SK-N-SH (cell line): Measurements from ENCODE around the gene PISD. TPM values are rescaled to one million over a fixed set of nuclear protein-coding genes. Genes with fewer than 3 reads are reported as not detected.

Experiments
- CTCF ChIA-PET: fragments of 300-600, 350-600 bp; formaldehyde crosslinking; extraction: SDS; loops from one replicate; lab custom pipeline; 2021; lab: Yijun Ruan, JAX
- POLR2A ChIA-PET: fragments of 350-600 bp; sonication (Branson Sonifier 250); formaldehyde crosslinking; extraction: SDS; loops from one replicate; lab custom pipeline; 2020; ENCODE audit warnings: antibody characterized with exemption, inconsistent platforms; lab: Yijun Ruan, JAX
- DNase-seq: peaks from one replicate; pipeline ENCODE4 v3.0.0; 2012
- H2AFZ ChIP-seq: fragments of 200-600 bp; sonication (generic); 2 replicates; pipeline ENCODE4 v1.8.1; 2016; ENCODE audit warnings: antibody characterized with exemption, mild to moderate bottlenecking, low read depth
- H3F3A ChIP-seq: fragments of 200-600 bp; sonication (generic); replicated peaks from 2 replicates; pipeline ENCODE3; 2016; ENCODE audit warnings: antibody characterized with exemption, mild to moderate bottlenecking; ENCODE audit not compliant: insufficient read depth
- H3K27ac ChIP-seq, 2 experiments: fragments of 200-500 bp in 1 of 2; fragments of 200-600 bp in 1 of 2; sonication (Bioruptor generic) in 1 of 2; sonication (generic), shearing (Covaris generic) in 1 of 2; 2 replicates each; pipeline versions ENCODE4 v1.5.1 to v1.6.1; 2014 to 2016; ENCODE audit warnings: low read depth in 2 of 2, inconsistent platforms in 1 of 2, low read length in 1 of 2, mild to moderate bottlenecking in 1 of 2, mixed read lengths in 1 of 2
- H3K27me3 ChIP-seq: fragments of 200-600 bp; sonication (generic), shearing (Covaris generic); 2 replicates; pipeline ENCODE4 v1.6.1; 2016; ENCODE audit warnings: mixed run types; ENCODE audit not compliant: insufficient read depth
- H3K36me3 ChIP-seq, 2 experiments: fragments of 200-500 bp in 1 of 2; fragments of 200-600 bp in 1 of 2; sonication (Bioruptor generic) in 1 of 2; sonication (generic) in 1 of 2; replicated peaks in 1 of 2; 2 replicates each; pipeline versions ENCODE3 to v1.5.1; 2014 to 2016; ENCODE audit warnings: low read length in 1 of 2, mild to moderate bottlenecking in 1 of 2; ENCODE audit not compliant: insufficient read depth in 2 of 2, control insufficient read depth in 1 of 2
- H3K4me1 ChIP-seq, 2 experiments: fragments of 200-500 bp in 1 of 2; fragments of 200-600 bp in 1 of 2; sonication (Bioruptor generic) in 1 of 2; sonication (generic), shearing (Covaris generic) in 1 of 2; 2 replicates each; pipeline versions ENCODE4 v1.5.1 to v1.6.1; 2014 to 2016; ENCODE audit warnings: low read depth in 1 of 2, low read length in 1 of 2, mixed run types in 1 of 2; ENCODE audit not compliant: insufficient read depth in 2 of 2, control insufficient read depth in 1 of 2
- H3K4me2 ChIP-seq: fragments of 200-600 bp; sonication (generic), shearing (Covaris generic); 2 replicates; pipeline ENCODE4 v1.6.1; 2017; ENCODE audit warnings: mixed run types
- H3K4me3 ChIP-seq, 2 experiments: fragments of 200-500 bp in 1 of 2; fragments of 200-600 bp in 1 of 2; sonication (Bioruptor generic) in 1 of 2; sonication (generic), shearing (Covaris generic) in 1 of 2; 2 replicates each; pipeline versions ENCODE4 v1.5.1 to v1.8.1; 2014 to 2016; ENCODE audit warnings: low read depth in 2 of 2, inconsistent platforms in 1 of 2, low read length in 1 of 2, mild to moderate bottlenecking in 1 of 2, mixed read lengths in 1 of 2, moderate library complexity in 1 of 2
- H3K79me2 ChIP-seq: fragments of 200-600 bp; sonication (generic); 2 replicates; pipeline ENCODE4 v1.8.1; 2017; ENCODE audit warnings: mild to moderate bottlenecking; ENCODE audit not compliant: insufficient read depth
- H3K9ac ChIP-seq: fragments of 200-600 bp; sonication (generic); 2 replicates; pipeline ENCODE4 v1.6.1; 2017; ENCODE audit warnings: mixed run types
- H3K9me2 ChIP-seq: fragments of 200-600 bp; sonication (generic); 2 replicates; pipeline ENCODE4 v1.6.1; 2017; ENCODE audit warnings: mixed run types
- H3K9me3 ChIP-seq: fragments of 200-600 bp; sonication (generic); 2 replicates; pipeline ENCODE4 v1.6.1; 2017; ENCODE audit warnings: mixed run types, mild to moderate bottlenecking, moderate library complexity
- H4K20me1 ChIP-seq: fragments of 200-600 bp; sonication (generic); 2 replicates; pipeline ENCODE4 v1.6.1; 2017; ENCODE audit warnings: mild to moderate bottlenecking, mixed run types; ENCODE audit not compliant: insufficient read depth
- CHD2 ChIP-seq: fragments of 150-350 bp; IDR thresholded peaks from 2 replicates; pipeline ENCODE4 v1.6.1; 2018; ENCODE audit warnings: low read length; ENCODE audit not compliant: partially characterized antibody
- ELF1 ChIP-seq: IDR thresholded peaks from 2 replicates; pipeline ENCODE4 v1.4.0; 2012
- EP300 ChIP-seq, 2 experiments: IDR thresholded peaks; 2 replicates each; pipeline versions ENCODE4 v1.4.0 to v1.6.1; 2012; ENCODE audit warnings: borderline replicate concordance in 1 of 2, low read depth in 1 of 2, low read length in 1 of 2
- FOSL2 ChIP-seq: IDR thresholded peaks from 2 replicates; pipeline ENCODE4 v1.4.0; 2012; ENCODE audit warnings: low read depth, mild to moderate bottlenecking, moderate library complexity, borderline replicate concordance
- FOXJ3 ChIP-seq: sonication (generic); formaldehyde crosslinking; IDR thresholded peaks from 2 replicates; pipeline ENCODE4 v1.5.1; 2020; ENCODE audit warnings: mild to moderate bottlenecking, missing genetic modification reagents
- FOXM1 ChIP-seq: IDR thresholded peaks from 2 replicates; pipeline ENCODE4 v1.4.0; 2012; ENCODE audit warnings: low read depth, mild to moderate bottlenecking
- JUND ChIP-seq: IDR thresholded peaks from 2 replicates; pipeline ENCODE4 v1.4.0; 2012
- MXI1 ChIP-seq: IDR thresholded peaks from 2 replicates; pipeline ENCODE4 v1.6.1; 2012; ENCODE audit warnings: mild to moderate bottlenecking, low read depth, low read length, improper control_type of control experiment
- NFIC ChIP-seq: IDR thresholded peaks from 2 replicates; pipeline ENCODE4 v1.4.0; 2012; ENCODE audit warnings: borderline replicate concordance
- POLR2AphosphoS5 ChIP-seq: IDR thresholded peaks from 2 replicates; pipeline ENCODE4 v1.6.1; 2012; ENCODE audit warnings: low read depth, low read length
- RAD21 ChIP-seq: IDR thresholded peaks from 2 replicates; pipeline ENCODE4 v1.6.1; 2012; ENCODE audit warnings: mild to moderate bottlenecking, low read length
- RCOR1 ChIP-seq: fragments of 150-350 bp; IDR thresholded peaks from 2 replicates; pipeline ENCODE4 v1.6.1; 2017; ENCODE audit warnings: antibody characterized with exemption, low read length
- SMC3 ChIP-seq: IDR thresholded peaks from 2 replicates; pipeline ENCODE4 v1.6.1; 2012; ENCODE audit warnings: low read depth, low read length, improper control_type of control experiment
- TCF12 ChIP-seq: IDR thresholded peaks from 2 replicates; pipeline ENCODE4 v1.4.0; 2012
- TEAD4 ChIP-seq: IDR thresholded peaks from 2 replicates; pipeline ENCODE4 v1.4.0; 2012; ENCODE audit warnings: mild to moderate bottlenecking, borderline replicate concordance; ENCODE audit not compliant: insufficient read depth
- YY1 ChIP-seq: IDR thresholded peaks from 2 replicates; pipeline ENCODE4 v1.4.0; 2012; ENCODE audit warnings: low read depth, mild to moderate bottlenecking
- WGBS: methylation state at CpG from one replicate; pipeline ENCODE4 v1.1.6; 2017; ENCODE audit warnings: low lambda C conversion rate; 5-methylcytosine and 5-hydroxymethylcytosine counted together
- polyA plus RNA-seq, 3 experiments: library from polyadenylated mRNA; depleted of rRNA; stranded (reverse); fragments of >200 nt; gene quantifications; 2 replicates each; pipeline ENCODE4 v1.2.3, GENCODE V29; 2012
- TF ChIP-seq, protein P1 (sequence below): IDR thresholded peaks from 2 replicates; pipeline ENCODE4 v1.4.0; 2012; ENCODE audit warnings: low read depth, borderline replicate concordance
- TF ChIP-seq, protein P2 (sequence below): IDR thresholded peaks from 2 replicates; pipeline ENCODE4 v1.4.0; 2012; ENCODE audit warnings: low read depth
- TF ChIP-seq, protein P3 (sequence below): IDR thresholded peaks from 2 replicates; pipeline ENCODE4; 2012
- TF ChIP-seq, protein P4 (sequence below): fragments of 150-350 bp; IDR thresholded peaks from 2 replicates; pipeline ENCODE4 v1.6.1; 2016; ENCODE audit warnings: mild to moderate bottlenecking, low read depth, low read length

PISD gene
- polyA plus RNA-seq, 1 of the 3 experiments (the other 2 are of a cell fraction): 34.9 TPM

DNA sequence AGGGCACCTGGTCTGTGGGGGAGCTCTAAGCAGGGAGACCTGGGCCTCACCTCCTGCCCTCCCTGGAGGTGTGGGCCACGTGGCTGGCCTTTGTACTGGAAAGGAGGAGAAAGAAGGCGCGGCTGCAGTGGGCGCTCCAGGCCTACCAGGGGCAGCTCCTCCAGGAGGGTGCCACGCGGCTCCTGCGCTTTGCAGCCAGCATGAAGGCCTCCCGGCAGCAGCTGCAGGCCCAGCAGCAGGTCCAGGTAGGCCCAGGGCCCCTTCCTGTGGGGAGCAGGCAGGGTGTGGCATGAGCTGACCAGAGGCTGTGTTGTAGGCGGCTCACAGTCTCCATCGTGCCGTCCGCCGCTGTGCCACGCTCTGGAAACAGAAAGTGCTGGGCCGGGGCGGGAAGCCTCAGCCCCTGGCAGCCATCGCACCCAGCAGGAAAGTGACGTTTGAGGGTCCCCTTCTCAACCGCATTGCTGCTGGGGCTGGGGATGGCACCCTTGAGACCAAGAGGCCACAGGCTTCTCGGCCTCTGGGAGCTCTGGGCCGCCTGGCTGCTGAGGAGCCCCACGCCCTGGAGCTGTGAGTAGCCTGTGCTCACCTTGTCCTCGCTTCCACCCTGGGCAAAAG lies 48.6 kb downstream of the PISD start:
- Histone ChIP-seq H3K79me2 (no peaks in the 10 kb centered on the region), H3K9ac (no peak overlapping the region), H3K4me3 (no peak overlapping the region), H3K9me2 (no peaks in the 10 kb centered on the region), H3K4me1 (peaks cover 0 to 21% of the 10 kb centered on the region in 2 experiments; a peak in 1 of 4 replicates), H4K20me1 (no peaks in the 10 kb centered on the region), H3F3A (no peaks in the 10 kb centered on the region), H3K27ac (no peak overlapping the region; a peak in 1 of 4 replicates), H3K36me3 (peaks cover 0 to 16% of the 10 kb centered on the region in 2 experiments), H3K4me2 (no peak overlapping the region), H3K9me3 (no peaks in the 10 kb centered on the region), H3K27me3 (no peaks in the 10 kb centered on the region), H2AFZ (no peak overlapping the region)
- ChIA-PET POLR2A (no interaction called here), CTCF (interaction anchor here (1.1 kb wide), 1 partner anchor 20 kb away, joined by 4 read pairs; no protein-coding TSS in a partner anchor)
- 96% methylated on average over 4 of the region's 23 CpGs for WGBS
- TF ChIP-seq JUND (no peak), RCOR1 (no peak), RAD21 (no peak), TEAD4 (no peak), FOSL2 (no peak), ELF1 (no peak), TCF12 (no peak), CHD2 (no peak), SMC3 (no peak), FOXJ3 (CRISPR knock-in tag) (no peak), EP300 (IDR thresholded peaks at IDR 0.05; ENCODE audit: borderline replicate concordance in 1 of 2, low read depth in 1 of 2, low read length in 1 of 2) (no peak), POLR2AphosphoS5 (no peak), NFIC (no peak)
- TF ChIP-seq, protein P1, sequence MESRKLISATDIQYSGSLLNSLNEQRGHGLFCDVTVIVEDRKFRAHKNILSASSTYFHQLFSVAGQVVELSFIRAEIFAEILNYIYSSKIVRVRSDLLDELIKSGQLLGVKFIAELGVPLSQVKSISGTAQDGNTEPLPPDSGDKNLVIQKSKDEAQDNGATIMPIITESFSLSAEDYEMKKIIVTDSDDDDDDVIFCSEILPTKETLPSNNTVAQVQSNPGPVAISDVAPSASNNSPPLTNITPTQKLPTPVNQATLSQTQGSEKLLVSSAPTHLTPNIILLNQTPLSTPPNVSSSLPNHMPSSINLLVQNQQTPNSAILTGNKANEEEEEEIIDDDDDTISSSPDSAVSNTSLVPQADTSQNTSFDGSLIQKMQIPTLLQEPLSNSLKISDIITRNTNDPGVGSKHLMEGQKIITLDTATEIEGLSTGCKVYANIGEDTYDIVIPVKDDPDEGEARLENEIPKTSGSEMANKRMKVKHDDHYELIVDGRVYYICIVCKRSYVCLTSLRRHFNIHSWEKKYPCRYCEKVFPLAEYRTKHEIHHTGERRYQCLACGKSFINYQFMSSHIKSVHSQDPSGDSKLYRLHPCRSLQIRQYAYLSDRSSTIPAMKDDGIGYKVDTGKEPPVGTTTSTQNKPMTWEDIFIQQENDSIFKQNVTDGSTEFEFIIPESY: no peak
- TF ChIP-seq, protein P2, sequence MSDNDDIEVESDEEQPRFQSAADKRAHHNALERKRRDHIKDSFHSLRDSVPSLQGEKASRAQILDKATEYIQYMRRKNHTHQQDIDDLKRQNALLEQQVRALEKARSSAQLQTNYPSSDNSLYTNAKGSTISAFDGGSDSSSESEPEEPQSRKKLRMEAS: no peak
- TF ChIP-seq, protein P3, sequence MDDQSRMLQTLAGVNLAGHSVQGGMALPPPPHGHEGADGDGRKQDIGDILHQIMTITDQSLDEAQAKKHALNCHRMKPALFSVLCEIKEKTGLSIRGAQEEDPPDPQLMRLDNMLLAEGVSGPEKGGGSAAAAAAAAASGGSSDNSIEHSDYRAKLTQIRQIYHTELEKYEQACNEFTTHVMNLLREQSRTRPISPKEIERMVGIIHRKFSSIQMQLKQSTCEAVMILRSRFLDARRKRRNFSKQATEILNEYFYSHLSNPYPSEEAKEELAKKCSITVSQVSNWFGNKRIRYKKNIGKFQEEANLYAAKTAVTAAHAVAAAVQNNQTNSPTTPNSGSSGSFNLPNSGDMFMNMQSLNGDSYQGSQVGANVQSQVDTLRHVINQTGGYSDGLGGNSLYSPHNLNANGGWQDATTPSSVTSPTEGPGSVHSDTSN: no peak
- TF ChIP-seq, all 33 proteins: peak for 0
- no peak for DNase-seq

DNA sequence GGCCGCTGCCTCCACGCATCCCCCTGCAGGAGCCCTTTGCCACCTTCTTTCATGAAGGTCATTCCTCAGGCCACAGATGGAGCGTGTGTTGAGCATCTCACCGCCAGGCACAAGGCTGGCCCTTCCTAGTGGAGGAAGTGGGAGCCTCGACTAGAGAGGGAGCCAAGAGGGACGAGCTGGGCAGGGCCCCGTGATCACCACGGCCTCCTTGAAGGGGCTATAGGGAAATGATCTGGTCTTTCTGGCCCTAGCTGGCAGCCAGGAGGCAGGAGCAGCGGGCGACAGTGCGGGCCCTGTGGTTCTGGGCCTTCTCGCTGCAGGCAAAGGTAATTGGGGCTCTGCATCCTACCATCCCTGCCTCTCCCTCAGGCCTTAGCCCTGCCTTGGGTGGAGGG lies 49.1 kb downstream of the PISD start:
- no peaks in the 10 kb centered on the region for H3K79me2 ChIP-seq
- DNase-seq: no peak
- POLR2A ChIA-PET: no interaction called here
- peaks cover 0 to 14% of the 10 kb centered on the region in 2 experiments for H3K36me3 ChIP-seq
- no peaks in the 10 kb centered on the region for H3F3A ChIP-seq
- peaks cover 0 to 21% of the 10 kb centered on the region in 2 experiments; a peak in 1 of 4 replicates for H3K4me1 ChIP-seq
- no peak for TF ChIP-seq YY1
- no peak for TF ChIP-seq FOXM1
- TF ChIP-seq CHD2: no peak
- TF ChIP-seq, protein P4, sequence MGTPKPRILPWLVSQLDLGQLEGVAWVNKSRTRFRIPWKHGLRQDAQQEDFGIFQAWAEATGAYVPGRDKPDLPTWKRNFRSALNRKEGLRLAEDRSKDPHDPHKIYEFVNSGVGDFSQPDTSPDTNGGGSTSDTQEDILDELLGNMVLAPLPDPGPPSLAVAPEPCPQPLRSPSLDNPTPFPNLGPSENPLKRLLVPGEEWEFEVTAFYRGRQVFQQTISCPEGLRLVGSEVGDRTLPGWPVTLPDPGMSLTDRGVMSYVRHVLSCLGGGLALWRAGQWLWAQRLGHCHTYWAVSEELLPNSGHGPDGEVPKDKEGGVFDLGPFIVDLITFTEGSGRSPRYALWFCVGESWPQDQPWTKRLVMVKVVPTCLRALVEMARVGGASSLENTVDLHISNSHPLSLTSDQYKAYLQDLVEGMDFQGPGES: no peak
- TF ChIP-seq MXI1: no peak
- TF ChIP-seq TCF12: no peak
- no peaks in the 10 kb centered on the region for H4K20me1 ChIP-seq
- no peak overlapping the region for H3K27ac ChIP-seq
- CTCF ChIA-PET: interaction anchor here (1.6 kb wide), 1 partner anchor 15 kb away, joined by 4 read pairs; no protein-coding TSS in a partner anchor
- H3K9me3 ChIP-seq: no peaks in the 10 kb centered on the region
- H3K4me3 ChIP-seq: no peak overlapping the region
- no peak overlapping the region for H3K9ac ChIP-seq
- H2AFZ ChIP-seq: no peak overlapping the region
- no peak overlapping the region for H3K4me2 ChIP-seq
- no peaks in the 10 kb centered on the region for H3K9me2 ChIP-seq
- H3K27me3 ChIP-seq: no peaks in the 10 kb centered on the region
- 93% methylated on average over 7 of the region's 12 CpGs for WGBS
